HT1080 (cell line): ENCODE data around the gene SLC17A7. TPM values are rescaled to one million over a fixed set of nuclear protein-coding genes. Genes with fewer than 3 reads are reported as not detected.

Experiments
- DNase-seq: peaks from one replicate; pipeline ENCODE4 v3.0.0-alpha.2; 2015; ENCODE audit warnings: low read depth
- small RNA-seq: library from RNA; depleted of rRNA; stranded (forward); fragments of <200 nt; gene quantifications from one replicate; pipeline ENCODE3, GENCODE V24; 2014
- total RNA-seq: library from RNA; depleted of rRNA; stranded (reverse); fragments of >200 nt; shearing (Covaris generic); gene quantifications from 2 replicates; pipeline ENCODE4 v1.2.3, GENCODE V29; 2014; rRNA removed

SLC17A7 gene
- total RNA-seq, 1 experiment from 2014 or later, result 1.7 TPM

DNA sequence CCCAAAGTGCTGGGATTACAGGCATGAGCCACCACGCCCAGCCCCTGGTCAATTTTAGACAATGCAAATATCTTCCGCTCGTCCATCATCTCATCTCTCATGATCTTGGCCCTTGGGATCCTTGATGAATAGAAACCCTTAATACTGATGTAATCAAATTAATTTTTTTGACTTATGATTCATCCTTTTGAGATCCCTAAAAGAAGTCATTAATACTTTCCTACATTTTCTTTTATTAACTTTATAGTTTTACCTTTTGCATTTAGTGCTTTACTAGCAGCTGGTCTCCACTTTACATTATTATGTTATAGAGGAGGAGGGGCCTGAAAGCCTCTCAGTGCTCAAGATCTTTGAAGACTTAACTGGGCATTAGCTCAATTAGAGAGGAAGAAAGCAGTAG is 60.9 kb downstream of the SLC17A7 start:
- no peak for DNase-seq

Small RNA genes within 50 kb of the gene (small RNA-seq; reads per million reads assigned to genes)
- gene SNORD32A (not detected), gene SNORD33 (not detected), gene SNORD34 (not detected), gene SNORD35A (not detected)

Other genes with a start within 250 kb of the SLC17A7 start
- not detected in 2 replicates for gene SLC6A16, start 116.3 kb downstream of the SLC17A7 start, total RNA-seq
- gene CD37, start 106.1 kb downstream of the SLC17A7 start, total RNA-seq, result not detected in 2 replicates
- 6.5 and 7.6 TPM in 2 replicates for gene TEAD2, start 79.1 kb downstream of the SLC17A7 start, total RNA-seq
- not detected in 2 replicates for gene DKKL1, start 77.7 kb downstream of the SLC17A7 start, total RNA-seq
- not detected in 2 replicates for gene KASH5, start 53.3 kb downstream of the SLC17A7 start, total RNA-seq
- gene PTH2, start 18.1 kb downstream of the SLC17A7 start, total RNA-seq, result not detected in 2 replicates
- not detected in 2 replicates for gene GFY, start 16.1 kb downstream of the SLC17A7 start, total RNA-seq
- 203 and 223 TPM in 2 replicates for gene PIH1D1, start 10.3 kb upstream of the SLC17A7 start, total RNA-seq
- gene ALDH16A1, start 11.7 kb upstream of the SLC17A7 start, total RNA-seq, result 55.1 and 75.5 TPM in 2 replicates
- gene FLT3LG, start 32.7 kb upstream of the SLC17A7 start, total RNA-seq, result 6.8 and 7.3 TPM in 2 replicates
- 5,406 and 6,095 TPM in 2 replicates for gene RPL13A, start 46.1 kb upstream of the SLC17A7 start, total RNA-seq
- 2,830 and 3,374 TPM in 2 replicates for gene RPS11, start 54.9 kb upstream of the SLC17A7 start, total RNA-seq
- gene FCGRT, start 71.1 kb upstream of the SLC17A7 start, total RNA-seq, result 3.9 and 8.7 TPM in 2 replicates
- gene RCN3, start 86.5 kb upstream of the SLC17A7 start, total RNA-seq, result 11.7 and 13.7 TPM in 2 replicates
- 140 and 203 TPM in 2 replicates for gene NOSIP, start 139.0 kb upstream of the SLC17A7 start, total RNA-seq
- gene PRRG2, start 139.8 kb upstream of the SLC17A7 start, total RNA-seq, result 0.70 and 1.1 TPM in 2 replicates
- gene PRR12, start 149.7 kb upstream of the SLC17A7 start, total RNA-seq, result 3.4 and 6.5 TPM in 2 replicates
- 23.5 and 26.7 TPM in 2 replicates for gene RRAS, start 198.6 kb upstream of the SLC17A7 start, total RNA-seq
- 21.2 and 31.7 TPM in 2 replicates for gene SCAF1, start 200.7 kb upstream of the SLC17A7 start, total RNA-seq
- gene IRF3, start 224.3 kb upstream of the SLC17A7 start, total RNA-seq, result 55.9 and 62.7 TPM in 2 replicates
- gene BCL2L12, start 224.4 kb upstream of the SLC17A7 start, total RNA-seq, result 21.2 and 26.0 TPM in 2 replicates
- 540 and 551 TPM in 2 replicates for gene PRMT1, start 235.7 kb upstream of the SLC17A7 start, total RNA-seq
- gene ADM5, start 248.1 kb upstream of the SLC17A7 start, total RNA-seq, result 9.6 and 11.1 TPM in 2 replicates
- 0.84 TPM in 1 of 2 replicates, not detected in the other for gene CPT1C, start 249.6 kb upstream of the SLC17A7 start, total RNA-seq